Hematopoietic multipotent progenitor cell (in vitro differentiated cells): ENCODE results near the gene PDLIM7. TPM values are rescaled to one million over a fixed set of nuclear protein-coding genes. Genes with fewer than 3 reads are reported as not detected.
"Not testable (repeated sequence)": the region's sequence is repeated elsewhere in the genome, so short reads cannot be mapped to it uniquely, and the experiment has no call there.

Experiments used
- DNase-seq, 3 donors: peaks; one replicate each; pipeline ENCODE4 v3.0.0-alpha.2; 2011 to 2015; ENCODE audit warnings: low read depth in 2 of 3, low spot score in 2 of 3
- total RNA-seq: library from RNA; depleted of rRNA; stranded (reverse); fragments of >200 nt; gene quantifications from one replicate; pipeline ENCODE4 v1.2.3, GENCODE V29; 2012

Gene PDLIM7
- total RNA-seq = 21.3 TPM

DNA sequence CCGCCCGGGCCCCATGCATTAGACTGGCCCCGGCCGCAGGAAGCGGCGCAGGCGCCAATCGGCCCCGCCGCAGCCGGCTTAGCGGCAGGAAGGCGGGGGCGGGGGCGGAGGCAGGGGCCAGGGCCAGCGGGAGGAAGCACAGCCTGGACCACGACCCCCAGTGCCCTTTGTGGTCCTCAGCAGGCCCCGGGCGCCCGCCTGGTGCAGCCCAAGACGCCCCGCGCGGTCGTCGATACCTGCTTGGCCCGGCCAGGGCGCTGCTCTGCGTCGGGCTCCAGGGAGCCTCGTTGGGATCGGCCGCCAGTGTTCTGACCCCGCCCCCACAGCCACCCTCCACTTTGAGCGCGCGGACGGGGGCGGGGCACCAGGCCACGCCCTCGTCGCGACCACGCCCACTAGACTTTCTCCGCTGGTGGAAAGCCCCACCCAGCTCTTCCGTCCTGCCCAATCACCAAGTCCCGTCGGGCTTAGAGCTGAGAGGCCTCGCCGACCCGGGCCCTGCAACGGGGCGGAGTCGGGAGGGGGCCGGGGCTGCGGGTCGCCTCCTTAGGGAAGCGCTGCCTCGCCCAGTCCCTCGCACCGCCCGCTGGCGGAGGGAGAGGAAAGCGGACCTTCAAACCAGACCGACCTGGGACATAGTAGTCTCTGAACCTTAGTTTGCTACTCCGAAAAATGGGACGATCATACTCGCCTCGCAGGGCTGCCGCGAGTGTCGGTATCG is at the start of gene PDLIM7:
Gene PDLIM7 (minus strand): TSS at position 313 of the 721 bp plus-strand sequence. CDS start 1,092 bp downstream, outside the sequence.
- DNase-seq = peak; percentile 93 to 96 (median 95)

GRCh38 chr5:177546258-177546741 is 48.9 kb upstream of the PDLIM7 start:
- no peak for DNase-seq

DNA sequence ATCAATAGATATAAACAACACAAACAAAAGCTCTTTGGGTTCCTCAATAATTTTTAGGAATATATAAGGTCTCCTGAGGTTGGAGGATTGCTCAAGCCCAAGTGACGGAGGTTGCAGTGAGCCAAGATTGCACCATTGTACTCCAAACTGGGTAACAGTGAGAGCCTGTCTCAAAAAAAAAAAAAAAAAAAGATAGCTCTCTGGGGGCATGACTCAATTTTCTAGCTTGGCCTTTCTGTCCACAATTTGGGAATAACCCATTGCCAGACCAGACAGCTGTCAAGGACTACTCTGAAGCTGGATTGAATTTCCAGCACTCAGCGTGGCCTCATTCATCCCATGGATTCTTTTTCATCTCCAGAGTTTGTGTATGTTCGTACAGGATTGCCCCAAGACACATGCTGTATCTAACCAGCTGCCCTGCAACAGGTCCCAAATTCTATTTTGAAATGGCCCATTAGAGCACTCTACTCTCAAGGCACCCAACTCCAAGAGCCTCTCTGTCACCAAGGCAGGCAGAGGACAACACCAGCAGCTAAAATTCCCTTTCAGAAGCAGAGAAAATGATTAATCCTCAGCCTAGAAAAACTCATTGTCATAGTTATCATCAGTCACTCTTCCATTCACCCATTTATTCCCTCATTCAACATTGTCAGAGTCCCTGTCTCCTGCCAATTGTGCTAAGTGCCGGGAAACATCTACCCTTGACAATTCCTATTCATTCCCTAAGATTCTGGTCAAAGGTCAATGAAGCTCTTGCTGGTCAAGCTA is 48.3 kb upstream of the PDLIM7 start:
- no peak for DNase-seq

GRCh38 chr5:177542816-177543465 is 45.5 kb upstream of the PDLIM7 start:
- no peak for DNase-seq

GRCh38 chr5:177540438-177540837 is 43.0 kb upstream of the PDLIM7 start:
- no peak for DNase-seq

- DNase-seq = no peak
Observed at GRCh38 chr5:177539411-177539810, 42.0 kb upstream of the PDLIM7 start.

DNA sequence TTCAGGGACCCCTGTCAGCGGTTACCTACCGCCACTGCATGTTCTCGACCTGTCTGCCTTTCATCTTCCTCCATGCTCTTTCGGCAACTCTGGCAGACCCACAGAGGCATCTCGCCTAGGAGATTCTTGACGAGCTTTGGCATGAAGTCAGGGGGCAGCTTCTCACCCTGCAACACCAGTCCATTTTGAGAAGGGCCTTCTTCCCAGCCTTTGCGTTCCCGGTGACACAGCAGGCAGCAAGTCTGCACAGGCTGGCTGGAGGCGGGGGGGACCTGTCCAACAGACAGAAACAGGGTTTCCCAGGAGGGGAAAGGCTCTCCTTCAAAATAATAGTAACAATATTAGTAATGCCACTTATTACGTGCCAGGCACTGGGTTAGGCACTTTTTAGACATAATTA is 41.5 kb upstream of the PDLIM7 start:
- no peak for DNase-seq

GRCh38 chr5:177537389-177538361 is 40.3 kb upstream of the PDLIM7 start:
- no peak for DNase-seq

DNA sequence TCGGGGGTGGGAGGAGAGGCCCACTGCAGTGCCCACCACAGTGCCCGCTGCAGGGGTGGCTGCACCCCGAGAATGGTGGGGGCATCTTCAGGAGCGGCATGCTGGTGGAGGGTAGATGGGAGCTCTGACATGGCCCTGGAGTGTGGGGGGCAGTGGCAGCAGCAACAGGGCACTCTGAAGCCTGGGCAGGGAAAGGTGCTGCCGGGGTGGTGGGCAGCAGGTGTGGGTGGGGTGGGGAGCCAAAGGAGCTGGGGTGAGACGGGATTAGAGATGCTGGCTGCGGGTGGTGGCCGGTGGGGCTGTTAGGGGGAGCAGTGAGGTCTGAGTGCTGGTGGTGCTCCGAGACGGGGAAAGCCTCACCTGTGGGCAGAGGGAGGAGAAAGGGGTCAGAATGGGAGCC is 39.0 kb upstream of the PDLIM7 start:
- DNase-seq = no peak

DNA sequence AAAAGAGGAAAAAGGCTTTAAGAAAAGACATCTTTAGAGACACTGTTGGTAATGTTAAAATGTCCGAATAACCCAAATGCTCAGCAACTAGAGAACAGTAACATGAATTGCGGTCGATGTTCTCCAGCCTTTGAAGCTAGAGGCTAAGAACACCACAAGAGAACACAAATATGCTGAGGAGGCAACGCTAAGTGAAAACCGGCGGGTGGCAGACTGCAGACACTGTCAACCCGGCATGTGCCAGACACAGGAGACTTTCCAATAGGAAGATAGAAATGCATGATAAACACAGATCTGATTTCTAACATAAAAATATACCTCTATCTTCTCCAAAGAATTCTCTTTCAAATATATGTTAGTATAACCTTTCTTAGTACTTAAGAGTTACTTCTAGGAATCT is 37.7 kb upstream of the PDLIM7 start:
- DNase-seq = no peak

DNA sequence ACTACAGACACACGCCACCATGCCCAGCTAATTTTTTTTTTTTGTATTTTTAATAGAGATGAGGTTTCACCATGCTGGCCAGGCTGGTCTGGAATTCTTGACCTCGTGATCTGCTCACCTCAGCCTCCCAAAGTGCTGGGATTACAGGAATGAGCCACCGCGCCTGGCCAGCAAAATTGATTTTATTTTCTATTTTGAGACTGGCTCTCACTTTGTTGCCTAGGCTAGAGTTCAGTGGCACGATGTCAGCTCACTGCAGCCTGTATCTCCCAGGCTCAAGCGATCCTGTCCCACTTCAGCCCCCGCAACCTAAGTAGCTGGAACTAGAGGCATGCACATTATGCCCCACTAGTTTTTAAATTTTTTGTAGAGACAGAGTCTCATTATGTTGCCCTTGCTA is 37.0 kb upstream of the PDLIM7 start:
- DNase-seq = not testable (repeated sequence)

GRCh38 chr5:177531209-177531940 is 34.0 kb upstream of the PDLIM7 start:
- no peak for DNase-seq

GRCh38 chr5:177530638-177531037 is 33.2 kb upstream of the PDLIM7 start:
- DNase-seq = no peak

DNA sequence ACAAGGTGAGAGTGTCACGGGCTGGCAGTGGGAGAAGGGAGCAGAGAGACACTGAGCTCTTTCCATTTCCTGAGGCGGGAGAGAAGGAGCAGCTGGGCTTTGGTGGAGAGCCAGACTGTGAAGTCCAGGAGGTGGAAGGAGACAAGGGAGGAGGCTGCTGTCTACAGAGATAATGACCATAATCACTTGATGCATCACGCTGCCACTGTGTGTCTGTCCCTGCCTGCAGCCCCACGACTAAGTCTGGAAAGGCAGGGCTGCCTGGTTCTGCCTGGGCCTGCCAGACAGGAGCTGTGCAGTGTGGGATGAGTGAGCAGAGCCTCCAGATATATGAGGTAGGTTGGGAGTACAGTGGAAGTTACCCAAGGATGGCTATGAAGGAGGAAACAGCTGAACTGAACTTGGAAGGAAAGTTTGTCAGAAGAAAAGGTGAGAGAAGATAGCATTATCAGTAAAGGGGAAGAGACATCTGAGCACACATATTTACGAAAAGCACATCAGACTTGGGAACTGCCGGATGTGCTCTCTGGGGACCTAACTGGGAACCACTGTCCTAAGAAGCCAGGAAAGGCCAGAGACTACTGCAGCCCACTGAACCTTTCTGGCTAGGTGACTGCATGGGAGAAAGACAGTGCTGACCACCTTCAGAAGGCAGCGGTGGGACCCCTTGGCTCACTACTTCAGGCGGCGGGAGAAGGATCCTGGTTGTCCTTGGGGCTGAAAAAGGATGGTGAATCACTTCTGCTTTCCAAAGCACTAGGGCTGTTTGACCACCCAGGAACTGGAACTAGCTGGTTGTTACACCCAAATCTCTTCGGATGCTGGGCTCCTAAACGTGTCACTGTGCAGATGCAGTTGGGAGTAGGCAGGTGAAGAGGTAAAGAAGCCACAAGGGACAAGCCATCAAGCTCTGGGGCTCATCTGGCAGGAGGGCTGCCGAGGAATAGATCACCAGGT is 32.1 kb upstream of the PDLIM7 start:
- no peak for DNase-seq

DNA sequence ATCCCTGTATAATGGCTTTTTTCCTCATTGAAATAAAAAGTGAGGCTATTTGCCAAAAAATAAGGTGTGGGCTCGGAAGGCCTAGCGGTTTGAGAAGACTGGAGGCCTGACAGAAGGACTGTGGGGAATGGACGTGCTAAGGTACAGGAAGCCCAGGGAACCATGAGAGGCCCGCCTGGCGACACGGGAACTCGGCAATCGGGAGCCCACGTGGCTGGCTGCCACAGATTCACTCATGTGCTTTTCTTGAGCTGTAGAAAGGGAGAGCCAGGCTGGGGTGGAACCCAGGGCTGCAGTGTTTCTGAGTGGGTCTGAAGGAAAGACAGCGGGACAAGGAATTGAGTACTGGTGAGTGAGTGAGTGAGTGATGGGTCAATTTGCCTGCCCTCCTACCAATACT is 31.2 kb upstream of the PDLIM7 start:
- no peak for DNase-seq

DNA sequence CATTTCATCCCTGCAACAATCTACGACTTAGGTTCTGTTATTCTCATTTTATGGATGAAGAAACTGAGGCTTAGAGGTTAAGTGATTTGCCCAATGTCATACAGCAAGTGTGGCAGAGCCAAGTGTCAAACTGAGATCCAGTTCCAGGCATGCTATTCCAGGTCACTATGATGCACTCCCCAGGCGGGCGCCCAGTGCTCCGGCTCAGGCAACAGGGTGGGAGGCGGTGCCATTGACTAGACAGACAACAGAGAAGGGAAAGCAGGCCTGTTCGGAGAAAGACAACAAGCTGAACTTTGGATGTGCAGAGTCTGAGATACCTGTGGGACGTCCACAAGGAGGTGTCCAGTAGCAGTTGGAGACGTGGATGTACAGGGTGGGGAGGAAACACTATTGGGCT is 30.2 kb upstream of the PDLIM7 start:
- no peak for DNase-seq

DNA sequence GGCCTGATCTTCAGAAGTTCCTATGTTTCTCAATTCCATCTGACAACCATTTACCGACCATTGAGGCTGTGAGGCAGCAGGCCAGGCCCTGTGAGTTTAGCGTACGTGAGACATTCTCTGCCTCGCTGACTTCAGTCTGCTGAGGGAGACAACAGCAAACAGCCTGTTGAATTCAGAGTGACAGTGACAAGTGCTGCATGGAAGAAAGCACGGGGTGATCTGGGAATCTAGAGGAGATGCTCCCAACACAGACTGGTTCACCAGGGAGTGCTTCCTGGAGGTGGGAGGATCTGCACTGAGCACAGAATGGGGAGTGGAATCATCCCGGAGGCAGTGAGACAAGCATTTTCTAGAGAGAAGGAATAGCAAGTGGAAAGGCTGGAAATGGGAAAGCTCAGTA is 29.4 kb upstream of the PDLIM7 start:
- DNase-seq = no peak

DNA sequence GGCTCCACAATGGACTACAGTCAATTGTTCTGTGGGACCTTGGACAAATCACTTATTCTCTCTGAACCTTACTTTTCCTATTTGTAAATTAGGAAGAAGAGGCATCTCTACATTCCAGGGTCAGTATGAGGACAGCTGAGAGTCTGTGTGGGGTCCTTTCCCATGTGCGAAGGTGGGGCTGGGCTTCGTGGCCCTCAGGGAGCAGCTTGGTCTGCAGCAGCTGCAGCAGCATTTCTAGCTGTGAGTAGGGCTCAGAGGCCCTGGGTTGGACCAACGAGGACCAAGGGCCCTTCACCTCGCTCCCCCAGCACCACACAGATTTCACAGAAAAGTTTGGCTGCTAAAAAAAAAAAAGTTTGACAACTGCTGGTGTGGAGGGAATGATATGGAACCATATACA is 28.8 kb upstream of the PDLIM7 start:
- no peak for DNase-seq
